ENCODE measurements around the gene PDE3A.

Gene PDE3A

DNA sequence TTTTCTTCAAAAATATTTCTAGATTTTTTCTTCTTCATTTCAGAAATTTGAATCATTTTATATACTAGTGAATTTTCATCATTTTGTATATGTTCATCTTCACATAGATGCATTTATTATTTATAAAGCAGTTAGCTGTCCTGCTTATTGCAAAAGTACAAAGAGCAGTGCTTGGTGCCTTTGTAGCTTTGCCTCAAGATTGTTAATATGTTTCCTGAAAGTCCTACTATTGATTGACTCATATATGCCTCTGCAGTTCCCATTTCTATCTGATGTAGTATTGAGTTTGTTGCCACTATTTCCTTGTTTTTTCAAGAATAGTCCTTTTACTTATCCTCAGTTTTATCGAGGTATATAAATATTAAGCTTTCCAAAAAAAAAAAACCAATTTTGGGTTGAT lies 89.7 kb downstream of the PDE3A start:
- Histone ChIP-seq H3K18ac (ENCODE audit: low read length) (no peak overlapping the region), H4K12ac (ENCODE audit: low read depth, low read length) (no peak overlapping the region), H2BK12ac (ENCODE audit: low read length) (no peak overlapping the region), H3K79me1 (ENCODE audit: low read length) (no peaks in the 10 kb centered on the region), H4K91ac (ENCODE audit: low read depth, low read length) (no peak overlapping the region), H3K9ac (ENCODE audit: low read length) (no peak overlapping the region), H3K27me3 (ENCODE audit: insufficient read depth, low read length) (no peaks in the 10 kb centered on the region), H3K9me3 (ENCODE audit: insufficient read depth, low read depth, low read length) (no peaks in the 10 kb centered on the region), H3K14ac (ENCODE audit: low read length) (no peak overlapping the region), H3K4me1 (ENCODE audit: control insufficient read depth in 1 of 2, insufficient read depth in 2 of 2, low read length in 2 of 2) (no peaks in the 10 kb centered on the region), H4K8ac (ENCODE audit: low read depth, low read length) (no peak overlapping the region), H3K79me2 (ENCODE audit: control insufficient read depth, insufficient read depth, low read length, poor library complexity) (no peaks in the 10 kb centered on the region), H3K36me3 (ENCODE audit: control insufficient read depth in 1 of 2, insufficient read depth in 2 of 2, low read length in 2 of 2) (no peaks in the 10 kb centered on the region), H2AFZ (ENCODE audit: insufficient read depth, low read length, poor library complexity) (no peak overlapping the region), H2BK5ac (ENCODE audit: low read depth, low read length, poor library complexity) (no peak overlapping the region), H3K27ac (ENCODE audit: low read depth, low read length) (no peak overlapping the region), H2AK5ac (ENCODE audit: low read length) (no peak overlapping the region), H3K4ac (ENCODE audit: low read depth, low read length) (no peak overlapping the region), H2BK120ac (ENCODE audit: insufficient read depth, low read length, poor library complexity) (no peak overlapping the region), H3K4me3 (ENCODE audit: low read depth, low read length) (no peak overlapping the region), H3K23ac (ENCODE audit: low read length) (no peak overlapping the region), H3K4me2 (ENCODE audit: low read length) (no peak overlapping the region)
- no CpG with 5 or more reads among the region's 1 CpG for WGBS (ENCODE audit: extremely low coverage, insufficient coverage, insufficient read length)
- DNase-seq: no peak

DNA sequence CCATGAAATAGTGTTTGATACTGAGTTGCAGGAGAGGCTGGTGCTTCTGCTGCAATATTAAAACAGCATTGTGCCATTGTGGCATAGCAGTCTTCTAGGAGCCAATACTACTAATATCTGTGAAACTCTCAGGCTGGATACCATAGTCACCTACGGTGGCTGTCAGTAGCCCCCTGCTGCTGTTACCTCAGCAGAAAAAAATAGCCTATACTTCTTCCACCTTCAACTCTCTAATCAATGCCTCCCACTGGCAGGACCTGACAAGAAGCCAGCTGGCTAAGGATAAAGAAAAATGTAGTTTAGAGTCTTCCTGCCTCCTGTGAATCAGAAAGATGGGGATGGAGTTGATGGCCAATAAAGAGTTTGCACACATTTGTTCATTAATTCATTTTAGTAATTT lies 91.6 kb downstream of the PDE3A start:
- Histone ChIP-seq H3K4me2 (ENCODE audit: low read length) (no peak overlapping the region), H2BK12ac (ENCODE audit: low read length) (no peak overlapping the region), H3K4me1 (ENCODE audit: control insufficient read depth in 1 of 2, insufficient read depth in 2 of 2, low read length in 2 of 2) (no peaks in the 10 kb centered on the region), H3K18ac (ENCODE audit: low read length) (no peak overlapping the region), H4K8ac (ENCODE audit: low read depth, low read length) (no peak overlapping the region), H3K23ac (ENCODE audit: low read length) (no peak overlapping the region), H3K4me3 (ENCODE audit: low read depth, low read length) (no peak overlapping the region), H2AFZ (ENCODE audit: insufficient read depth, low read length, poor library complexity) (no peak overlapping the region), H3K79me2 (ENCODE audit: control insufficient read depth, insufficient read depth, low read length, poor library complexity) (no peaks in the 10 kb centered on the region), H3K9me3 (ENCODE audit: insufficient read depth, low read depth, low read length) (no peaks in the 10 kb centered on the region), H2BK5ac (ENCODE audit: low read depth, low read length, poor library complexity) (no peak overlapping the region), H4K12ac (ENCODE audit: low read depth, low read length) (no peak overlapping the region), H3K4ac (ENCODE audit: low read depth, low read length) (no peak overlapping the region), H4K91ac (ENCODE audit: low read depth, low read length) (no peak overlapping the region), H2BK120ac (ENCODE audit: insufficient read depth, low read length, poor library complexity) (no peak overlapping the region), H2AK5ac (ENCODE audit: low read length) (no peak overlapping the region), H3K79me1 (ENCODE audit: low read length) (no peaks in the 10 kb centered on the region), H3K36me3 (ENCODE audit: control insufficient read depth in 1 of 2, insufficient read depth in 2 of 2, low read length in 2 of 2) (no peaks in the 10 kb centered on the region), H3K27me3 (ENCODE audit: insufficient read depth, low read length) (no peaks in the 10 kb centered on the region), H3K14ac (ENCODE audit: low read length) (no peak overlapping the region), H3K27ac (ENCODE audit: low read depth, low read length) (no peak overlapping the region), H3K9ac (ENCODE audit: low read length) (no peak overlapping the region)
- WGBS (ENCODE audit: extremely low coverage, insufficient coverage, insufficient read length): no CpG with 5 or more reads among the region's 1 CpG
- DNase-seq: no peak

DNA sequence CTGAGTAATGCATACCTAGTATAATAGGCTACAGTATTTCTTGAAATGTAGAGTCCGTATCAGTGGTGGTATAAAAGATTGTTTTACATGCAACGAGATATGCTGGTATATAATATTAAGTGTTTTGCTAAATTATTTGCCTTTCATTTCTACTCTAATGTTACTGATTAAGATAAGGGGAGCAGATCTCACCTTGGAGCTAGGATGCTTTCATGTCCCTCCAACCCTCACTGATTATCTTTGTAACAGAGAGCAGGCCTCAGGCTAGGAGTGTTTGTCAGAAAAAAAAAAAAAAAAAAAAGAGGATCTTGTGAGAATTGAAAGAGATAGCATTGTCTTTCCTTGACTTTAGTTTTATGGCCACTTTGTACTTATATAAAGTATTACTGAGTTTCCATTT lies 92.6 kb downstream of the PDE3A start:
- no peak overlapping the region for H2AK5ac ChIP-seq (ENCODE audit: low read length)
- no peak overlapping the region for H4K12ac ChIP-seq (ENCODE audit: low read depth, low read length)
- H2BK5ac ChIP-seq (ENCODE audit: low read depth, low read length, poor library complexity): no peak overlapping the region
- WGBS (ENCODE audit: extremely low coverage, insufficient coverage, insufficient read length): no CpG with 5 or more reads among the region's 2 CpGs
- H2BK12ac ChIP-seq (ENCODE audit: low read length): no peak overlapping the region
- no peak overlapping the region for H3K9ac ChIP-seq (ENCODE audit: low read length)
- H3K27me3 ChIP-seq (ENCODE audit: insufficient read depth, low read length): no peaks in the 10 kb centered on the region
- H3K79me2 ChIP-seq (ENCODE audit: control insufficient read depth, insufficient read depth, low read length, poor library complexity): no peaks in the 10 kb centered on the region
- no peaks in the 10 kb centered on the region for H3K9me3 ChIP-seq (ENCODE audit: insufficient read depth, low read depth, low read length)
- no peaks in the 10 kb centered on the region for H3K4me1 ChIP-seq (ENCODE audit: control insufficient read depth in 1 of 2, insufficient read depth in 2 of 2, low read length in 2 of 2)
- H3K4me3 ChIP-seq (ENCODE audit: low read depth, low read length): no peak overlapping the region
- no peak overlapping the region for H2BK120ac ChIP-seq (ENCODE audit: insufficient read depth, low read length, poor library complexity)
- H3K4me2 ChIP-seq (ENCODE audit: low read length): no peak overlapping the region
- H3K14ac ChIP-seq (ENCODE audit: low read length): no peak overlapping the region
- no peak for DNase-seq
- no peak overlapping the region for H3K23ac ChIP-seq (ENCODE audit: low read length)
- H4K91ac ChIP-seq (ENCODE audit: low read depth, low read length): no peak overlapping the region
- no peak overlapping the region for H3K18ac ChIP-seq (ENCODE audit: low read length)
- no peak overlapping the region for H3K4ac ChIP-seq (ENCODE audit: low read depth, low read length)
- H4K8ac ChIP-seq (ENCODE audit: low read depth, low read length): no peak overlapping the region
- no peaks in the 10 kb centered on the region for H3K36me3 ChIP-seq (ENCODE audit: control insufficient read depth in 1 of 2, insufficient read depth in 2 of 2, low read length in 2 of 2)
- H2AFZ ChIP-seq (ENCODE audit: insufficient read depth, low read length, poor library complexity): no peak overlapping the region
- no peak overlapping the region for H3K27ac ChIP-seq (ENCODE audit: low read depth, low read length)
- no peaks in the 10 kb centered on the region for H3K79me1 ChIP-seq (ENCODE audit: low read length)

GRCh38 chr12:20463913-20464524 lies 95.7 kb downstream of the PDE3A start:
- no peak overlapping the region for H2BK12ac ChIP-seq (ENCODE audit: low read length)
- no peak overlapping the region for H3K4ac ChIP-seq (ENCODE audit: low read depth, low read length)
- no peaks in the 10 kb centered on the region for H3K9me3 ChIP-seq (ENCODE audit: insufficient read depth, low read depth, low read length)
- no peak overlapping the region for H3K18ac ChIP-seq (ENCODE audit: low read length)
- peak in 1 of 2 donors; percentile 38 for DNase-seq
- H2BK120ac ChIP-seq (ENCODE audit: insufficient read depth, low read length, poor library complexity): no peak overlapping the region
- no peak overlapping the region for H3K14ac ChIP-seq (ENCODE audit: low read length)
- H2AFZ ChIP-seq (ENCODE audit: insufficient read depth, low read length, poor library complexity): no peak overlapping the region
- no peak overlapping the region for H3K4me2 ChIP-seq (ENCODE audit: low read length)
- H3K27me3 ChIP-seq (ENCODE audit: insufficient read depth, low read length): no peaks in the 10 kb centered on the region
- H4K91ac ChIP-seq (ENCODE audit: low read depth, low read length): no peak overlapping the region
- H3K4me1 ChIP-seq (ENCODE audit: control insufficient read depth in 1 of 2, insufficient read depth in 2 of 2, low read length in 2 of 2): no peaks in the 10 kb centered on the region
- H3K27ac ChIP-seq (ENCODE audit: low read depth, low read length): no peak overlapping the region
- no peak overlapping the region for H3K23ac ChIP-seq (ENCODE audit: low read length)
- H3K4me3 ChIP-seq (ENCODE audit: low read depth, low read length): no peak overlapping the region
- no peaks in the 10 kb centered on the region for H3K79me1 ChIP-seq (ENCODE audit: low read length)
- no peak overlapping the region for H3K9ac ChIP-seq (ENCODE audit: low read length)
- H4K8ac ChIP-seq (ENCODE audit: low read depth, low read length): no peak overlapping the region
- no peaks in the 10 kb centered on the region for H3K36me3 ChIP-seq (ENCODE audit: control insufficient read depth in 1 of 2, insufficient read depth in 2 of 2, low read length in 2 of 2)
- H4K12ac ChIP-seq (ENCODE audit: low read depth, low read length): no peak overlapping the region
- H2AK5ac ChIP-seq (ENCODE audit: low read length): no peak overlapping the region
- H2BK5ac ChIP-seq (ENCODE audit: low read depth, low read length, poor library complexity): no peak overlapping the region
- H3K79me2 ChIP-seq (ENCODE audit: control insufficient read depth, insufficient read depth, low read length, poor library complexity): no peaks in the 10 kb centered on the region
- no CpG with 5 or more reads among the region's 2 CpGs for WGBS (ENCODE audit: extremely low coverage, insufficient coverage, insufficient read length)

All from trophoblast cell (in vitro differentiated cells and primary cell).